ENCODE measurements around the gene SCLY. TPM values are rescaled to one million over a fixed set of nuclear protein-coding genes. Genes with fewer than 3 reads are reported as not detected.

The SCLY gene
- polyA plus RNA-seq, 1 experiment, result 11.2 TPM

DNA sequence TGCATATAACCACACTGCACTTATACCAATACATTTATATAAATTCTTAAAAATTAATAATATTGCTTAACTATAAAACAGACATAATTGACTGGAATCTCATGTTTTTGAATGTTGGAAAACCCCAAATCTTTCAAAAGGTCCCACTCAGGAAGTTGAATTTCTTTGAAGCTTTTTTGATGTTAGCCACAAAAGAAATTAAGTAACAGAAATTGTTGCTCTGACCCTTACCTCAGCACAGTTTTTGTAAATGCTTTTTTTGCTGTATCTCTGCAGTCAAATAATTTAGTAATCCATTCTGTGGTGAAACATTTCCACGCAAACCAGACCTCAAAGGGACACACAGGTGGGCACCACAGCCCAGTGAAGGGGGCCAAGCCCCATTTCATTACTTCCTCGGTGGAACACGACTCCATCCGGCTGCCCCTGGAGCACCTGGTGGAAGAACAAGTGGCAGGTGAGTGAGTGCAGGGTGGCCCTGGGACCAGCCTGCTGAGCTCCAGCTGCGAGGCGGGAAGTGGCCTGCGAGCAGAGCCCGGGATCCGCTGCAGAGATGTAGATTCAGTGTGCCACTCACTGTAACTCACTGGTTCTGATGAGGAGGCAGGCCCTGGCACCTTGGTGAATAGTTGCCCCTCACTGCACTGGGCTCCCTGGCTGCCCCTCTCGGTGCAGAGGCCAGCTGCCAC lies 8.4 kb downstream of the SCLY start:
- POLR2A ChIA-PET, result no interaction called here
- no peak for DNase-seq (ENCODE audit: low read depth, low spot score)
- Histone ChIP-seq H3K4me3 (ENCODE audit: low read depth, low read length) (no peak overlapping the region), H3K27ac (ENCODE audit: low read depth, low read length) (no peak overlapping the region), H3K9me3 (ENCODE audit: control insufficient read depth, insufficient read depth, low read length) (no peaks in the 10 kb centered on the region), H3K27me3 (ENCODE audit: control insufficient read depth, insufficient read depth, low read length) (no peaks in the 10 kb centered on the region)
- CTCF ChIA-PET, result interaction anchor here (1.0 kb wide), 1 partner anchor 195 kb away, joined by 6 read pairs; no protein-coding TSS in a partner anchor
- TF ChIP-seq, protein P1, sequence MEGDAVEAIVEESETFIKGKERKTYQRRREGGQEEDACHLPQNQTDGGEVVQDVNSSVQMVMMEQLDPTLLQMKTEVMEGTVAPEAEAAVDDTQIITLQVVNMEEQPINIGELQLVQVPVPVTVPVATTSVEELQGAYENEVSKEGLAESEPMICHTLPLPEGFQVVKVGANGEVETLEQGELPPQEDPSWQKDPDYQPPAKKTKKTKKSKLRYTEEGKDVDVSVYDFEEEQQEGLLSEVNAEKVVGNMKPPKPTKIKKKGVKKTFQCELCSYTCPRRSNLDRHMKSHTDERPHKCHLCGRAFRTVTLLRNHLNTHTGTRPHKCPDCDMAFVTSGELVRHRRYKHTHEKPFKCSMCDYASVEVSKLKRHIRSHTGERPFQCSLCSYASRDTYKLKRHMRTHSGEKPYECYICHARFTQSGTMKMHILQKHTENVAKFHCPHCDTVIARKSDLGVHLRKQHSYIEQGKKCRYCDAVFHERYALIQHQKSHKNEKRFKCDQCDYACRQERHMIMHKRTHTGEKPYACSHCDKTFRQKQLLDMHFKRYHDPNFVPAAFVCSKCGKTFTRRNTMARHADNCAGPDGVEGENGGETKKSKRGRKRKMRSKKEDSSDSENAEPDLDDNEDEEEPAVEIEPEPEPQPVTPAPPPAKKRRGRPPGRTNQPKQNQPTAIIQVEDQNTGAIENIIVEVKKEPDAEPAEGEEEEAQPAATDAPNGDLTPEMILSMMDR (IDR thresholded peaks at IDR 0.05; ENCODE audit: low read depth, low read length), result no peak

DNA sequence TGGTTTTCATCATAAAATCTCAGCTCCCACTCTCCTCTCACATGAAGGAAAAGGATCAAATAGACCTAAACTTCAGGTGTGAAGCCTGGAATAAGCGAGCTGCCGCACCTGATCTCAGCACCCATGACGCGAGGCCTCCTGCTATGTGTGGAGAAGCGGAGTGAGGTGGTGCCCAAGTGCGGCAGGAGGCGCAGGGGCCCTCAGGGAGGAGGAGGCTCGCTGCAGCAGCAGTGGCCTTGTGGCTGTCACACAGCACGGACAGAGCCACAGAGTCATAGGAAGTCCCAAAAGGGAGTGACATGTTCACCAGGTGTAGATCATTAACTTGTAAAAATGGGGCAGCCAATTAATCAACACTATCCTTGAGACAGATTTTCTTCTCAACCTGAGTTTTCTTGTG lies 9.1 kb downstream of the SCLY start:
- H3K4me3 ChIP-seq (ENCODE audit: low read depth, low read length), result no peak overlapping the region
- no peak overlapping the region for H3K27ac ChIP-seq (ENCODE audit: low read depth, low read length)
- TF ChIP-seq, protein P1 (IDR thresholded peaks at IDR 0.05; ENCODE audit: low read depth, low read length), result no peak
- POLR2A ChIA-PET, result no interaction called here
- no peaks in the 10 kb centered on the region for H3K27me3 ChIP-seq (ENCODE audit: control insufficient read depth, insufficient read depth, low read length)
- CTCF ChIA-PET, result no interaction called here
- no peaks in the 10 kb centered on the region for H3K9me3 ChIP-seq (ENCODE audit: control insufficient read depth, insufficient read depth, low read length)
- no peak for DNase-seq (ENCODE audit: low read depth, low spot score)

DNA sequence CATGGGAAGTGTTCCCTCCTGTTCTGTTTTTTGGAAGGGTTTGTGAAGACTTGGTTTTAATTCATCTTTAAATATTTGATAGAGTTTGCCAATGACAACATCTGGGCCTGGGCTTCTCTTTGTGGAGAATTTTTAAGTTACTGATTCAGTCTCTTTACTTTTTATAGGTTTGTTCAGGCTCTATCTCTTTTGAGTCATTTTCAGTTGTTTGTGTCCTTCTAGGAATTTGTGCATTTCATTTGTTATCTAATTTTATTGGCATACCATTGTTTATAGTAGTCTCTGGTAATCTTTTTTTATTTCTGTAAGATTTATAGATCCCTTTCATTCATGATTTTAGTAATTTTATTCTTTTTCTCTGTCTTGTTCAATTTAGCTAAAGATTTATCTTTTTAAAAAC lies 14.6 kb downstream of the SCLY start:
- CTCF ChIA-PET, result interaction anchor here (0.8 to 1.0 kb wide), 2 partner anchors 11 to 152 kb away, joined by 3 read pairs; no protein-coding TSS in a partner anchor

DNA sequence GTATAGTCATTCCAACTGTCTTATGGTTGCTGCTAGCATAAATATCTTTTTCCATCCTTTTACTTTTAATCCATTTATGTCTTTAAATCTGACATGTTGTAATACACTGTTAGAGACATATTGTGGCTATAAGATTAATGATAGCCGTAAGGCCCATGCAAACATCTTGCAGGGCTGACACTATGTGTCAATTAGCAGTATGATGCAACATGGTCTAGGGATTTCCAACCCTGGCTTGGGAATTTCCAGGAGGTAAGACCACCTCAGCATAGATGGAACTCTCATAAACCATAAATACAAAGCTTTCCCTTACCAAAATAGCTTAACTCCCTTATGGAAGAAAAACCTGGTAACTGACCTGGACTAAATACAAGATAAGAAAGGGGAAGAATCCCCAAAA lies 16.5 kb downstream of the SCLY start:
- Histone ChIP-seq H3K27me3 (ENCODE audit: control insufficient read depth, insufficient read depth, low read length) (no peaks in the 10 kb centered on the region), H3K4me3 (ENCODE audit: low read depth, low read length) (no peak overlapping the region), H3K9me3 (ENCODE audit: control insufficient read depth, insufficient read depth, low read length) (peaks cover 4% of the 10 kb centered on the region; the same call in 1 of the 2 replicates), H3K27ac (ENCODE audit: low read depth, low read length) (no peak overlapping the region)
- TF ChIP-seq, protein P1 (IDR thresholded peaks at IDR 0.05; ENCODE audit: low read depth, low read length), result no peak
- ChIA-PET POLR2A (no interaction called here), CTCF (interaction anchor here (0.7 to 1.0 kb wide), 2 partner anchors 28 to 219 kb away, joined by 3 to 7 read pairs; no protein-coding TSS in a partner anchor)
- no peak for DNase-seq (ENCODE audit: low read depth, low spot score)

More for the DNA sequence above, 14.6 kb downstream of the SCLY start:
- no peak overlapping the region for H3K4me3 ChIP-seq (ENCODE audit: low read depth, low read length)
- DNase-seq (ENCODE audit: low read depth, low spot score), result no peak
- H3K27ac ChIP-seq (ENCODE audit: low read depth, low read length), result no peak overlapping the region
- POLR2A ChIA-PET, result no interaction called here
- no peaks in the 10 kb centered on the region for H3K27me3 ChIP-seq (ENCODE audit: control insufficient read depth, insufficient read depth, low read length)
- TF ChIP-seq, protein P1 (IDR thresholded peaks at IDR 0.05; ENCODE audit: low read depth, low read length), result no peak
- peaks cover 2% of the 10 kb centered on the region; the same call in 1 of the 2 replicates for H3K9me3 ChIP-seq (ENCODE audit: control insufficient read depth, insufficient read depth, low read length)

DNA sequence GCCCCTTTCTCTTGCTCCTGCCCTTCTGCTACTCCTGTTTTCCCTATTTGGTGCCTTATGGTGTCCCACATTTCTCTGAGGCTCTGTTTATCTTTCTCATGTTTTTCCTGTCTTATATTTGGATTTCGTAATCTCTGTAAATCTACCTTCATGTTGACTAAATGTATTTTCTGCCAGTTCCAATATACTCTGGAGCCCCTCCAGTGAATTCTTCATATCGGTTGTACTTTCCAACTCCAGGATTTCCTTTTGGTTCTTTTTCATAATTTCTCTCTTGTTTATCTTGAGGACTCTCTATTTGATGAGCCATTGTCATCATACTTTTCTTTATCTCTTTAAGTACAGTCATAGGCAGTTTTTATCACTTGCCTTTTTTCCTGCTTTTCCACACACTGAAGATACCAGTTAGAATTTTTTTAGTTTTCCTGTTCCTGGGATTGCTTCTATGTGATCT lies 19.1 kb downstream of the SCLY start:
- Histone ChIP-seq H3K27ac (ENCODE audit: low read depth, low read length) (no peak overlapping the region), H3K4me3 (ENCODE audit: low read depth, low read length) (no peak overlapping the region), H3K27me3 (ENCODE audit: control insufficient read depth, insufficient read depth, low read length) (no peaks in the 10 kb centered on the region), H3K9me3 (ENCODE audit: control insufficient read depth, insufficient read depth, low read length) (peaks cover 4% of the 10 kb centered on the region; the same call in 1 of the 2 replicates)
- TF ChIP-seq, protein P1 (IDR thresholded peaks at IDR 0.05; ENCODE audit: low read depth, low read length), result no peak
- POLR2A ChIA-PET, result no interaction called here
- no peak for DNase-seq (ENCODE audit: low read depth, low spot score)
- CTCF ChIA-PET, result no interaction called here
